Activated CD4-positive, alpha-beta T cell treated with anti-CD3 and anti-CD28 coated beads, Interleukin-2, amount 50 U/mL, for 16 hours (primary cell): ENCODE data around the gene EPHB3.

Experiments used
- DNase-seq: peaks from one replicate; pipeline ENCODE4 v3.0.0-alpha.2; 2020

Gene EPHB3

DNA sequence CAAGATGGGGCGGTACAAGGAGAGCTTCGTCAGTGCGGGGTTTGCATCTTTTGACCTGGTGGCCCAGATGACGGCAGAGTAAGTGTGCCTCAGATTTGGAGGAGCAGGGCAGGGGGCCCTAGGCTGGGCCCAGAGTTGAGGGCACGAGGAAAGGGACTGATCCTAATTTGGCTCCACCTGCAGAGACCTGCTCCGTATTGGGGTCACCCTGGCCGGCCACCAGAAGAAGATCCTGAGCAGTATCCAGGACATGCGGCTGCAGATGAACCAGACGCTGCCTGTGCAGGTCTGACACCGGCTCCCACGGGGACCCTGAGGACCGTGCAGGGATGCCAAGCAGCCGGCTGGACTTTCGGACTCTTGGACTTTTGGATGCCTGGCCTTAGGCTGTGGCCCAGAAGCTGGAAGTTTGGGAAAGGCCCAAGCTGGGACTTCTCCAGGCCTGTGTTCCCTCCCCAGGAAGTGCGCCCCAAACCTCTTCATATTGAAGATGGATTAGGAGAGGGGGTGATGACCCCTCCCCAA is 19.8 kb downstream of the EPHB3 start:
- no peak for DNase-seq

DNA sequence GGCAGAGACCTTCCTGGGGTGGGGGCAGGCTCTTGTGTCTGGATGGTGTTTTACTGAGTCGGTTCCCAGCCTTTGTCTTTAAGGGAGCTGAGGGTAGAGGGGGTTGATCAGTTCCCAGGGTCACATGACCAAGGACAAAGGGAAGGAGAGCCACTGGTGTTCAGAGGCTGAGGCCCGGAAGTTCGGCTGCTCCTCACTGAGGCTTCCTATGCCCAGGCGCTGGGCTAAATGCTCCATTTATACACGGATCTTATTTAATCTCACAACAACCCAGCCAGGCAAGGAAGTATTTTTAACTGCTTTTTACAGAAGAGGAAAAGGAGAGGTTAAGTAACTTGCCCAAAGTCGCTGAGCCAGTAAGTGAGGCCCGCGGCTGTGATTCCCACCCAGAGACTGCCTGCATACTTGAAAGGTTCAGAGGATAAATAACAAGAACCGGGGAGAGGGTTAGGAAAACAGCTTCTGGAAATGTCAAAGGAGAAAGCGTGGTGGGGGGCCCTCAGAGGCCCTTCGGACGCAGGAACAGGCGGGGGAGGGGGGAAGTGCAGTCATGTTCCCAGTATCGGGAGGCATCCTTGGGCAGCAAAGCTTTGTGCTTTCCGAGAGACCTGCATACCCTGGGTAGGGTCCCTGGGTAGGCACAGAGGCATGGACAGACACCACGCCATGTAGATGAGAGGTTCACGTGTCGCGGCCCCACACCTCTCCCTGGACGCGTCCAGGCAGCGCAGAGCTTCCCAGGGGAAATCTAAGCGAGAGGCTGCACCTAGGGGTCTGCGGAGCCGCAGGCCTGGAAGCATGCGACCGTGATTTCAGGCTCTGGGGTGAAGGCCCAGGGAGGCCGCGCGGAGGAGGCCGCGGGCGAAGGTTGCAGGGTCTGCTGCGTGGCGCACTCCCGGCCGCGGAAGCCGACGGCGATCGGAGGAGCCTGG is 21.3 kb downstream of the EPHB3 start:
- no peak for DNase-seq

DNA sequence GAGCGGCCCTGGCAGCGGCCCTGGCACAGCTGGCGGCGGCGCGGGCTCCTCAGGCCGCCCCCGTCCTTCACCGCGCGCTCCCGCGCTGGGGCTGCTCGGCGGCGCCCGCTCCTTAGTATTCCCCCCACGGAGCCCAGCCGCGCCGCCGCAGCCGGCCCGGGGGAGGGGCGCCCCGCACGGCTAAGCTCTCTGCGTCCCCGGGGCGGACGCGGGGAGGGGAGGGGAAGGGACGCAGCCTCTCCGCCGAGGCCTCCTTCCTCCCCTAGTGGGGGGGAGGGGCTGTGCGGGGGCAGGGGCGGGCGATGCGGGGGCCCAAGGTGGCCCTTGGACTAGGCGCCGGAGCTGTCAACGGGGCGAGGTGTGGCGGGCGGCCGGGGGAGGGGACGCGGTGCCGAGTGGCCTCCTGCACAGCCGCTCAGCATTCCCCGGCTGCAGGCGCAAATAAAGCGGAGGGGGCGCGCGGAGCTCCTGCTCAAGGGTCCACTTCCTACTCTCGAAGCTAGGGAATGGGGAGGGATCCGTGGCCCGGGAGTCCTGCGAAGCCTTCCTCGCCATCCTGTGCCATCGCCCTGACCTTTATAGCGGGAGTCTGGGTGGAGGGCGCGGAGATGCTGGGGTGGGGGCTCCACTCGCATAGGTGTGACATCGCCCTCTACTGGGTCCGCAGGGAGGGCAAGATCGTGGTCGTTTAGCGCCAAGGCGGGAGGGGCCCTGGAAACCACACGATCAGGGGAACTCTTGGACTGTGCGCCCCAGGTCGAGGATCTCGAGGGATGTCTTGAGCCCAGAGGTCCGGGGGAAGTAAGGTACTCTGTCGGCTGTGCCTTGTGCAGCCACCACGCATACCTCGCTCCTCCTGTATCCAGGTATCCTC is 22.2 kb downstream of the EPHB3 start:
- no peak for DNase-seq

DNA sequence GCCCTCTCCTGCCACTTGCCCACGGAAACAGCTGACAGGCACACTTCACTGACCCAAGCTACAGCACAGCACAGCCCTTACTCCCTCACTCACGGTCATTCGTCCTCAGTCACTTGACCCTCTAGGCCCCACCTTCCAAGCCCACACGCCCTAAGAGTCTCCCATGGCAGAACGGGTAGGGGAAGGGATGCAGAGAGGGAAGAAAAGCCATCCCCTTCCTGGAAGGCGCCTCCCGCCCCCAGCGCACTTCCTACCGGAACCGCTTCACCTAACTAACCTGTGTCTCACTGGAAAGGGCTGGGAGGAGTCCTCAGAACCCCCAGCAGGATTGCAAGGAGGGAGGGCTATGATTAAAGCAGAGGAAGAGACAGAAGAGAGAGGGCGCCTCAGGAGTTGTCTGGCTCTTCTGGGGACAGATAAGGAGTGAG is 22.9 kb downstream of the EPHB3 start:
- no peak for DNase-seq

DNA sequence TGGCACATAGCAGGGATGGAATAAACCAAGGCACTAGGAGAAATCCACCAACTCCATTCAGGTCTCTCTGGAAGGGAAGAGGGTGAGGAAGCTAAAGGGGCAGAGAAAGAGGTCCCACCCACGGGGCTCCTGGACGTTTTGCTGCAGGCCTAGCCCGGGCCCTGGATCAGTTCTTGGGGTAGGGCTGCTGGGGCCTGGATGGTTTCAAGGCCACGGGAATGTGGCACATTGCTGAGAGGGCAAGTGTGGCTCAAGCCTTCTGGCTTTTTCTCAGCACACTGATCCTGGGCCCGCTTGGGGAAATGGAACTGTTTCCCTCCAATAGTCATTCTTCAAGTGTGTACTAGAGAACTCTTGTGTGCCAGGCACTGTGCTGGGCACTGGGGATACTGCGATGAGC is 24.0 kb downstream of the EPHB3 start:
- DNase-seq = no peak

DNA sequence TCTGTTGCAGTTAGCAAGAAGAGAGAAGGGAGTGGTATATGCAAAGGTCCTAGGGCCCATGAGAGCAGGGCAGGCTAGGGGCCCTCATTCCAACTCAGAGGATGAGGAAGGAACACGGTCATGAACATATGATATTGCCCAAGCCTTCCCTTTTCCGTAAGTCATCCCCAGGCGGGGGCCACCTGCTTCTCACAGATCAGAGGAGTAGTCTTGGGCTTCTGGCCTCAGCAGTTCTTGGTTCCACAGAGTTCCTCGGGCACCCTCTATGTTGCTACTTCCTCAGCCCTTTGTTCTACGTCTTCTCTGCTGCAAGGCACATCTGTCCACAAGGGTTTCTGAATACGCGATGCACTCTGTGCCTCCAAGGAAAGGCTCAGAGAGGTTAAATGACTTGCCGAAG is 25.3 kb downstream of the EPHB3 start:
- no peak for DNase-seq

DNA sequence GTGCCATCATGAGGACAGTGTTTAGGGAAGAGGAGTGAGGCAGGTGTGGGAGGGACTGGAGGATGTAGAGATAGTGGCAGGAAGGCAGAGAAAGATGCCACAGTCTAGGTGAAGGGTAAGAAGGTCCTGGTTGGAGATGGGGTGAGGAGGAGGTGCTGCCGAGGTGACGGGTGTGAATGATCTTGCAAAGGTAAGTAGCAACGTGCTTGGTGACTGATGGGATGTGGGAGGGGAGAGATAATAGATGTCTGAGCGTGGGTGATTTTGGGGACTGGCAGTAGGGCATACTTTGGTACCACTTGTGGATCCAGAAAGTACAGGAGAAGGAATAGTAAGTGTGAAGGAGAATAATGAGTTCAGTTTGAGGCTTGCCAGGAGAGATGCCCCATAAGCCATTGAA is 27.2 kb downstream of the EPHB3 start:
- no peak for DNase-seq

DNA sequence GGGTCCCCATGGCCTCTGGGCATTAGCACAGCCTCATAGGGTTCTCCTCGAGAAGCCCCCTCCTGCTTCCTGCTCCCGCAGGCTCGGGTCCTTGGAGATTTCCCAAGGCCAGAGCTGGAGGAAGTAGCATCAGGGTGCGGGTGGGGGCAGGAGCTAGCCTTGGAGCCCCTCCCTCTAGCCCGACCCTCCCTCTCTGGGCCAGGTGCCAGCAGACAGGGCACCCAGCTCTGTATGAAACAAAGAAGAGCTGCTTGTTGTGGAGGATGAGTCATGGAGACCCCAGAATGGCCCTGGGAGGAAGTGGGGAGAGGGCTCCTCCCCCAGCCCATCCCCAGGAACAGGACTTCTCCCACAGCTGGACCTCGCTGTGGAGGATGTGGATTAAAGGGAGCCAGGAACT is 29.2 kb downstream of the EPHB3 start:
- DNase-seq = no peak

DNA sequence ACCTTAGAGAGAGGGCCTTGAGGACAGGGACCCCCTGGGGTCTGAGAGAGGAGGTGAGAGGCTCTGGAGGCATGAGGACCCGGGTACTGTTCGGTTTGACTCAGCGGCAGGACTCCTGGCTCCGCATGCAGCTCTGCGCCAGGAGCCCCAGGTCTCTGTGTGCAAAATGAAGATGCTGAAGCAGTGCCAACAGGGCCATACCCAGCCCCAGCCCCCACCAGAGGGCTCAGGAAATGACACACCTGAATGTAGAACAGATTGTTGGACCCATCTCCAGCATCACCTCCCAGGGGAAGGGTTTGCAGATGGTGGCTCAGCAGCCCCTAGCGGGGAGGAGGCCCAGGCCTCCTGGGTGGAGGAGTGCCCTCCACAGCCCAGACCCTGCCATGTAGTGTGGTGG is 30.2 kb downstream of the EPHB3 start:
- DNase-seq = no peak

DNA sequence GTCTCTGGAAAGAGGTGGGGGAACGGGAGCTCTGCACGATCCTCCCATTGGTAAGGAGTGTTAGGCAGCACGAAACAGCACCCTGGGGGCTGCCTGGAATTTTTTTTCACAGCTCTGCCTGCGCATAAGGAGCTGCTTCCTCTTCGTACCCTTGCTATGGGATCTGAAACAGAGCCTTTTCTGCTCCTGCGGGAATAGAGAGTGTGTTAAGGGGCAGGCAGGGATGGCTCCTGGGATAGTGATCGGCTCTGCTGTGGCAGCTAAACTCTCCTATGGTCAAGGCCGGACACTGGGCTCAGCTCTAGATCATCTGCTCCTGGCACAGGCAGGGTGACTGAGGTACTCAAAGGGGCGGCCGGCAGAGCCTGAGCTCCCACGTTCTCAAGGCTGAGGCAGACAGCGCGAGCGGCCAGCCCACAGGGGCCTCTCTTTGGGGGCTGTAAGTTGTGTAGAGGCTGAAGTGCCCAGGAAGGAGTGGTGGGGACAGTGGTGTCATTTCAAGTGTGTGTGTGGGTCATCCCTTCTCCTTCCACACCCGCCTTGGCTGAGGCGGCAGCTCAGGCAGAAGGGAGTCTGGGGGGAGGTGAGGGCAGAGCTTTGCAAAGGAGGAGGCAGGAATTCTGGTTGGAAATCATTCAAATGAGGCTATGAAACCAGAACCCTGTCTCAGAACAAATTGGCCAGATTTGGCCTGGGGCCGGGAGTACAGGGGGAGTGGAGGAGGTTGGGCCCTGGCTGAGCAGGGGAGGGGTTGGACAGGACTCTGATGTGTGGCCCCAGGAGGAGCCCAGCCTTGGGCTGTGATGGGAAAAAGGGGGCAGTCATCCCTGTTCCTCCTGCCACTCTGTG is 31.0 kb downstream of the EPHB3 start:
- DNase-seq = no peak

DNA sequence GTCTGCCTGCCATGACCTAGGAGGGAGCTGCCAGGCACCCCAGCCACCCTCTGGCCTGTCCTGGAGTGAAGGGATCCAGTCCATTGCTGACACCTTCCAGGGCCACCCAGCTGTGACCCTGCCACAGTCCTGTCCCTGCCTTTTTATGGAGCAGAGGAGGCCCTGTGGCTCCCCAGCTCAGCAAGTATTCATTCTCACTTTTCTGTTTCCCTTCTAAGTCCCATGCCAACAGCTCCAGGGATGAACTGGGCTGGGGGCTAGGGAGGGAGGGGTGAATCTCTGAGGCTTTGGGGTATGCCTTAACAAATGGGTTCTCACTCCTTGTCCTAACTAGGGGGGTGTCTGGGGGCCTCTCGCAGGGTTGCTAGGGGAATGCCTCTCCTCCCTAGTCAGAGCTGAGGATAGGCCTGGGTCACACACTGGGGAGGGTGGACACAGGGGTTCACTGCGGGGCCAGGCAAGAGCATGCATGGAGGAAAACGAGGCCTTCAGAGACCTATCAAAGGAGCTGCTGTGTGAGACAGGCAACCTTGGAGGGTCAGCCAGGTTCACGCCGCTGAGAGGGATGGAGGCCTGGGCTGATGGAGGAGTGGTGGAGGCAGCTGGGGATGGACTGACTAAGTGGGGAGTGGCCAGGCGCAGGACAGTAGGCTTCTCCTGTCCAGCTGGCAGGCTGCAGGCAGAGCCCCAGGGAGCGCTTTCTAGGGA is 31.8 kb downstream of the EPHB3 start:
- DNase-seq = no peak

DNA sequence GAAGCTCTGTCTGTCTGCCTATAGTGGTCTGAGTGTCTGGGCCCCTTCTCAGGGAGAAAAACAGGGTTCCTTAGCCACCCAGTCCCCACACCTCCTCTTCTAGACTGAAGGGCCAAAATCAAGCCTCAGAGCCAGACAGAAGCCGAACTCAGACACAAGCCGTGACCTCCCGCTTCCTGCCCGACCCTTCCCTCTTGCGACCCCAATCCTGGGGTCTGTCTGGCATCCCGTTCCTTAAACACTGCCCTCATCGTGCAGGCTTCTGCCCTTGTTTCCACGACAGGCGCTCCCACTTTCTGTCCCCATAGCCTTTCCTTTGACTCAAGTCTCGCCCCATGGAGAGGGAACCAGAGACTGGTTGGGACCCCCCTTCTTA is 32.3 kb downstream of the EPHB3 start:
- DNase-seq = no peak

DNA sequence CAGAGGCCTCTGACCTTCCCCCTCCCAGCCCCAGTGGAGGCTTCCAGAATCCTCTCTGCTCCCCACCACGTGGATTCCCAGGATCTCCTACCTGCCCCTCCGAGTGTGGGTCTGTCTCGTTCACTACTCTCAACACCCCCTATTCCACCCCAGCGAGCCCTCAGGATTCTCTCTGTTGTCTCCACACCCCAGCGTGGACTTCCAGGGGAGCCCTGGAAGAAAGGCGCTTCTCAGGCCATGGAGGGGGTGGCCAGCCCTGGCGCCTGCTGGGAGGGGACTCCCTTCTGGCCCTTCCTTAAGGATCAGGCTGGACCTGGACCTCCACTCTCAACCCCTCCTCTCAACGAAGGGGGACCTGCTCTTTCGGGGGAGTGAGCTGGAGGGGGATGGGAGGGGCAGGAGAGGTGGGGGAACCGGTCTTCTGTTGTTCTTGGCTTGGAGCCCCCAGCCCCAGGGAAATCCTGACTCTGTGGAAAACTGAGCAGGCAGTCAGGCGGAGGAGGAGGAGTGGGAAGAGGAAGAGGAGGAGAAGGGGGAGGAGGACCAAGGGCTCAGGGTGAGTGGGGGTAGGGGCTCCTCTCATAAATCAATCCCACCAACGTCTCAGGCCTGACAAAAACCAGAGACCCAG is 32.9 kb downstream of the EPHB3 start:
- DNase-seq = no peak

DNA sequence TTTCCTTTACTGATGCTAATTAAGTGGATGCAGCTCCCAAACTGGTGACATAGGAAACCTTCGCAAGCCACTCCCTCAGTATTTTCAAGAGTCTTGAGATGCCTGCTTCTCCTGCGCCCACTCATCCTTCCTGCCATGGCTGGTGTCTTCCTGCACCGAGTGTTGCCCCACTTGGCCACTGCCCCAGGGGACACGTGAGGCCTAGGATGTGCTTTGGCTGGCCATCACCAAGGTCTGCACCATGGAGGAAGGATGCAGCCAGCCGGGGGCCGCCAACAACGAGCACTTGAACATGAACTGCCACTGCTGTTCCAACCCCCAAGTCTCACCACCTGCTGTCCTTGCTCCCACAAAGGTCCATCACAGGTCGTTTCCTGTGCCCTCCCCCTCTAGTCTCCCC is 34.1 kb downstream of the EPHB3 start:
- no peak for DNase-seq

DNA sequence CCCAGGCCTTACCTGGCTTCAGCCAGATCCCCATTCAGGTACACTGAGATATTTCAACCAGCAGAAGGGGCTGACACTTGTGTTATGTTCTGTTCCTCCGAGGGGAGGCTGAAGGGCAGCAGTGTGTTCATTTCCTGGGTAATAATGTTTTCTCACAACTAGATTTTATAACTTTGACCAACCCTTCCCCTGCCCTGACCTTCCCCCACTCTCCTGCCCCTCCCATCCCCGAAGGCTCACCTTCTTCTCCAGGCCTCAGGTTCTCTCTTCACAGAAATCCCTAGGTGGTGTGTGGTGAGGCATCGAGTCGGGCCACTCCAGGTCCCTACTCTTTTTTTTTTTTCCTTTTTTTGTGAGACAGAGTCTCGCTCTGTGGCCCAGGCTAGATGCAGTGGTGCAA is 34.6 kb downstream of the EPHB3 start:
- DNase-seq = no peak

DNA sequence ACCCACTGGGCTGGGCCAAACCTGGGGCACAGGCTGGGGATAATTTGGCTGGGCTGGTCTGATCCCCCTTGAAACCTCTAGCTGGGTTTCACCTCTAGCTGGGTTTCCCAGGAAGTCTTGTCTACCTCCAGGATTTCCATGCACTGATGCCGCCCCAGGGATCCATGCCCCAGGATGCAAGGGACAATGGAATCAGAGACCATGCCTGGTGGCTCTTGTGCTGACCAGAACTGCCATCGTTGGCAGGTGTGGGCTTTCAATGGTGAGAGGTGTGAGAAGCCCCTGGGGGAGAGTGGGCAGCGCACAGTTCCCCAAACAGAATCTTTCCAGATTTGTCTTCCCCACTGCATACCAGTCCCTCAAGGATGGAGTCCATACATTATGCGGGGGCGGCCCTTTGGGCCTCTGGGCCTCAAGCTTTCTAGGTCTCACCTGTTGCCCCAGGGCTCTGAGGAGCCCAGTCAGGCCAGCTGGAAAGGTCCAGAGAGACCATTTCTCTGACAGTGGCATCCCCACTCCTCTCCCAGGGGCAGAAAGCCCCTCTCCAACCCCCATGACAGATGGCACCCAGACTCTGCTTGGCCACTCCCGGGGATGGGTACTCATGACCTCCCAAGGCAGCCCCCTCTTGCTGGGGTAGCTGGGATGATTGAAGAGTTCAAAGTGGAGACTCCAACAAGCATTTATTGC is 35.4 kb downstream of the EPHB3 start:
- DNase-seq = no peak

DNA sequence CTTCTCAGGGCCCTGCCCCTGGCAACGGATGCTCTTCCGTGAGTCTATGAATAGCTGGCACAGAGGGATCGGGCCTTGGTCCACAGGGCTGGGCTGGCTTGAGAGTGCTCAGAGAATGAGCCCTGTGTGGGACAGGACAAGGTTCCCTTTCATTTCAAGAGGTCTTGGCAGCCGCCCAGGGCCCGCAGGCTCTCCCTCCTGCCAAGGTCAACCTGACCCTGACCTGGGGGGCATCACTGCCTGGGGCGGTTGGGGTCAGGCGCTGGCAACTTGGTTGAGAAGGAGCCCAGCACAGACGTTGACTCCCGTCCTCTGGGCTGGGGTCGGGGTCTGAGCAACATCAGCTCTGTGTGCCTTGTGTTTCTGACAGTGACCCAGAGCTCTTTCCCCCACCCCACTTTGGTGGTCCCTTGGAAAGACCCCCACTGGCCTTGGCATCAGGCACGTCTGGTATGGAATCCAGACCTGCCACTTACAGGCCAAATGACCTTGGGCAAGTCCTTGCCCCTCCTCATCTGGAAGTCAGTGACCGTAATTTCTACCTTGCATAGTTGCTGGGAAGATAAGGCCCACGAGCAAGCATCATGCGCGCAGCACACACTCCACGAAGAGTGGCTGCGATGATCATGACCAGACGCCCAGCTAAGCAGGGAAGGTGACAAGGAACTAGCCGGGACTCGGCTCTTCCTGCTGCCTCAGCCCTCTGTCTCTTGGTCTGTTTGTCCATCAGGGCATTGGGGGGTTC is 36.4 kb downstream of the EPHB3 start:
- no peak for DNase-seq

DNA sequence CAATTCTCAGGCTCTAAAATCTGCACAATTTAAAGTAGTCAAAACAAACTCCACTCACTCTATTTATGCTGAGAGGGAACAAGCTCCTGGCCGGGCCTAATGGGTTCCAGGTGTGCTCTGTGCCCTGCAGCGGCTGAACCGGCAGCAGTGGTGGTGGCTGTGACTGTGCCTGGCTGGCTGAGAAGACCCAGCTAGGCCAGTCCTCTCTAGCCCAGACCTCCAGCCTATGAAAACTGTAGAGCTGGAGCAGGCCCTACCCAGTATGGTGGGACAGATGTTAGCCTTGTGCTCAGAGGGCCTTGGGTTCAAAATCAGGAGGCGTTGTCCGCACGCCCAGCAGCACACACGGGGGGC is 37.0 kb downstream of the EPHB3 start:
- no peak for DNase-seq

DNA sequence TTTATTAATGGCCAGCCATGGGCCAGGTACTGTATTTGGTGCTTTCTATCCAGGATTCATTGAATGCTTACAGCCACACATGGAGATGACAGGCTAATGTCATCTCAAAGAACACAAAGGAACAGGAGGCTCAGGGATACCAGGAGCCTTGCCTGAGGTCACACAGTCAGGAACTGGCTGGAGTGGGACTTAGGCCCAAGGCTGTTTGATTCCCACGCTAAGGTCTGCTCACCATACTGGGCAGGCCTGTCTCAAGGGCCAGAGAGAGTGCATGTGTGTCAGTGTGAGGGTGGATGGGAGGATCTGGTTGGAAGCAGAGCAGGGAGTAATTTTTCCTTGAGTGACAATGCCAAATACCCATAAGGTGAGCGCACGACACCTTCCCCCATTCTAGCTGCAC is 37.6 kb downstream of the EPHB3 start:
- DNase-seq = no peak

DNA sequence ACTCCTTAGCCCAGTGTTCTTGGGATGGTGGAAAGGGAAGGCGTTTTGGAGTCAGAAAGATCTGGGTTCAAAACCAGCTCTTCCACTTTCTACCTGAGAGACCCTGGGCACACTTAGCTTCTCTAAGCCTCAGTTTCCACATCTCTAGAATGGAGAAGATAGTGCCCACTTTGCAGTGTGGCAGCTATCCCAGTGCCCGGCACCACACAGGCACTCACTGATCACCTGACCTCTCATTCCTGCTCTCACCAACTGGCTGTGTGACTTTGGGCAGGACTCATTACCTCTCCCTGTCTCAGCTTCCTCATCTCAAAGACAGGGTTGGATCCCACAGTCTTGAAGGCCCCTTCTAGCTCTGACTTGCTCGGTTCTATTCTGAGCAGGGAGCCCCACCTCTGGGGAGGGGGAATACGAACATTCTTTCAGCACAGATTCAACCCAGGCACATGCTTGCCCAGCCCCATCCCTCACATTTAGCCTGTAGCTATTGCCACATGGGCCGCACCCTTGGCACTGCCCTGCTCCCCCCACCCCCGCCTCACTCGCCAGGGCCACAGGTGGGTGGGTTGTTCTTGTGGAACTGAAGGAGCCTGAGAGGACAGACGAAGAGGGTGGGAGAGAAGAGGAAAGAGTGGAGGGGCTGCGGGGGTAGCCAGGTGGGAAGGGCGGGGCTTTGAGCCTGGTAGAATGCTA is 39.2 kb downstream of the EPHB3 start:
- no peak for DNase-seq
